Suprapubic skin (tissue), 3 donors: ENCODE measurements around the gene TMEM150C.

Experiments used
- POLR2AphosphoS5 ChIP-seq, 3 donors: sonication (generic); formaldehyde crosslinking; IDR thresholded peaks; one replicate each; pipeline ENCODE4 v1.6.1; 2017; ENCODE audit warnings: antibody characterized with exemption in 3 of 3
- TF ChIP-seq, protein P1 (sequence below), 2 donors: fragments of 200-600 bp in 1 of 2; fragments of 450-650 bp in 1 of 2; sonication (generic) in 1 of 2; IDR thresholded peaks; one replicate each; pipeline ENCODE4 v1.5.1; 2016 to 2019; ENCODE audit warnings: antibody characterized with exemption in 2 of 2, mild to moderate bottlenecking in 1 of 2, moderate library complexity in 1 of 2

DNA sequence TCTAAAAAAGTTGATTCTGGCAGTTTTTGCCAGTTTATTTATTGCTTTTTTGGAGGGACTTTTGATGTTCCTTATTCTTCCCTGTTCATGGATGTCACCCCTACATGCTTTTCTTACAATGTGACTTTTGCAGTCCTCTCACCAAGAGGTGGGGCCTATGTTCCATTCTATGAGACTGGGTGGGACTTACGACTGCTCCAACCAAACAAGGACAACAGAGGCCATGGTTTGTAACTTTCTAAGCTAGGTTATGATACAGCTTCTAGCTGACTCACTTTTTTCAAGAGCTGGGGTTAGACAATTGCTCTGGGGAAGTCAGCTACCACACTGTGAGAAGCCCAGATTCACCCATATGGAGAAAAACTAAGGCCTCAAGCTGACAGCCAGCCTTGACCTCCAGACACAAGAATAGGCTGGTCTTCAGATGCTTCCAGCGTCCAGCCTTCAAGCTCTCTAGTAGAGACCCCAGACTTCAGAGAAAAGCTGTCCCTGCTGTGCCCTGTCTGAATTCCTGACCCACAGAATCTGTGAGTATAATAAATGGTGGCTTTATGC lies 91.9 kb downstream of the TMEM150C start:
- TF ChIP-seq, protein P1, sequence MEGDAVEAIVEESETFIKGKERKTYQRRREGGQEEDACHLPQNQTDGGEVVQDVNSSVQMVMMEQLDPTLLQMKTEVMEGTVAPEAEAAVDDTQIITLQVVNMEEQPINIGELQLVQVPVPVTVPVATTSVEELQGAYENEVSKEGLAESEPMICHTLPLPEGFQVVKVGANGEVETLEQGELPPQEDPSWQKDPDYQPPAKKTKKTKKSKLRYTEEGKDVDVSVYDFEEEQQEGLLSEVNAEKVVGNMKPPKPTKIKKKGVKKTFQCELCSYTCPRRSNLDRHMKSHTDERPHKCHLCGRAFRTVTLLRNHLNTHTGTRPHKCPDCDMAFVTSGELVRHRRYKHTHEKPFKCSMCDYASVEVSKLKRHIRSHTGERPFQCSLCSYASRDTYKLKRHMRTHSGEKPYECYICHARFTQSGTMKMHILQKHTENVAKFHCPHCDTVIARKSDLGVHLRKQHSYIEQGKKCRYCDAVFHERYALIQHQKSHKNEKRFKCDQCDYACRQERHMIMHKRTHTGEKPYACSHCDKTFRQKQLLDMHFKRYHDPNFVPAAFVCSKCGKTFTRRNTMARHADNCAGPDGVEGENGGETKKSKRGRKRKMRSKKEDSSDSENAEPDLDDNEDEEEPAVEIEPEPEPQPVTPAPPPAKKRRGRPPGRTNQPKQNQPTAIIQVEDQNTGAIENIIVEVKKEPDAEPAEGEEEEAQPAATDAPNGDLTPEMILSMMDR (IDR thresholded peaks at IDR 0.05), result no peak
- no peak for TF ChIP-seq POLR2AphosphoS5 (IDR thresholded peaks at IDR 0.05)
